Panc1 (cell line): ENCODE results near the gene VN1R5.

Experiments used
- CTCF ChIP-seq: fragments of 450-650 bp; IDR thresholded peaks from 2 replicates; pipeline ENCODE4 v1.5.1; 2017; ENCODE audit warnings: mild to moderate bottlenecking
- TCF7L2 ChIP-seq: IDR thresholded peaks from 2 replicates; pipeline ENCODE4 v1.6.1; 2011; ENCODE audit warnings: mild to moderate bottlenecking, low read depth, low read length, inconsistent platforms

- no peak for TF ChIP-seq TCF7L2
- no peak for TF ChIP-seq CTCF
Observed at GRCh38 chr1:247268390-247269045, 12.6 kb downstream of the VN1R5 start.
